ENCODE data around the gene S1PR3. TPM values are rescaled to one million over a fixed set of nuclear protein-coding genes. Genes with fewer than 3 reads are reported as not detected.

The S1PR3 gene
- total and polyA plus RNA-seq, 2 donors (not counting 3 experiments of a cell fraction or from before 2014, with no cell fraction given), result 12.5 to 25.8 TPM

GRCh38 chr9:89026876-89027275 lies 35.6 kb downstream of the S1PR3 start:
- Histone ChIP-seq H3K79me2 (ENCODE audit: control insufficient read depth, insufficient read depth, low read length) (no peaks in the 10 kb centered on the region), H3K27me3 (ENCODE audit: control insufficient read depth in 2 of 2, insufficient read depth in 2 of 2, low read length in 2 of 2) (no peaks in the 10 kb centered on the region), H4K20me1 (replicated peaks; ENCODE audit: control insufficient read depth, extremely low read depth, insufficient read depth, low read length) (no peaks in the 10 kb centered on the region), H3K36me3 (ENCODE audit: control insufficient read depth in 2 of 2, extremely low read depth in 1 of 2, insufficient read depth in 2 of 2, low read length in 2 of 2) (no peaks in the 10 kb centered on the region), H2AFZ (ENCODE audit: low read depth, low read length) (no peak overlapping the region), H3K9ac (replicated peaks; ENCODE audit: extremely low read depth, insufficient read depth, low read length) (no peak overlapping the region), H3K9me3 (replicated peaks; ENCODE audit: control insufficient read depth, insufficient read depth, low read length) (no peaks in the 10 kb centered on the region), H3K27ac (ENCODE audit: insufficient read depth, low read depth, low read length) (no peak overlapping the region), H3K9me1 (replicated peaks; ENCODE audit: control insufficient read depth, extremely low read depth, insufficient read depth, low read length) (no peaks in the 10 kb centered on the region), H3K4me1 (ENCODE audit: control insufficient read depth, extremely low read depth, insufficient read depth, low read length) (no peaks in the 10 kb centered on the region), H3K4me3 (replicated peaks in 1 of 3; ENCODE audit: insufficient read depth in 1 of 3, low read depth in 1 of 3, low read length in 3 of 3) (no peak overlapping the region), H3K4me2 (ENCODE audit: insufficient read depth, low read length) (no peak overlapping the region)
- ChIA-PET POLR2A (no interaction called here), CTCF (interaction anchor here (1.0 kb wide), 1 partner anchor 16 kb away, joined by 4 read pairs; no protein-coding TSS in a partner anchor)
- FAIRE-seq (peak; percentile 31), DNase-seq (ENCODE audit: low read depth, low spot score) (peak; percentile 35)
- dilution Hi-C loops (cut with MboI; ENCODE audit: extremely low pct_ligation_motif_present, low sequenced_read_pairs), result no loop called here
- intact Hi-C loops (cut with micrococcal nuclease), result no loop called here
- TF ChIP-seq GATA2 (IDR thresholded peaks at IDR 0.05; ENCODE audit: insufficient read depth, insufficient read length, low read depth, low read length) (no peak), MYC (IDR thresholded peaks at IDR 0.05; ENCODE audit: low read depth, low read length) (no peak)
- no TSS peak for BruUV-seq (replicated peaks)

GRCh38 chr9:89029788-89030187 lies 38.5 kb downstream of the S1PR3 start:
- no peaks in the 10 kb centered on the region for H3K9me3 ChIP-seq (replicated peaks; ENCODE audit: control insufficient read depth, insufficient read depth, low read length)
- ChIA-PET CTCF (no interaction called here), POLR2A (no interaction called here)
- no peaks in the 10 kb centered on the region for H4K20me1 ChIP-seq (replicated peaks; ENCODE audit: control insufficient read depth, extremely low read depth, insufficient read depth, low read length)
- no peaks in the 10 kb centered on the region for H3K4me1 ChIP-seq (ENCODE audit: control insufficient read depth, extremely low read depth, insufficient read depth, low read length)
- H3K4me2 ChIP-seq (ENCODE audit: insufficient read depth, low read length), result no peak overlapping the region
- dilution Hi-C loops (cut with MboI; ENCODE audit: extremely low pct_ligation_motif_present, low sequenced_read_pairs), result no loop called here
- TF ChIP-seq MYC (IDR thresholded peaks at IDR 0.05; ENCODE audit: low read depth, low read length) (no peak), JUN (IDR thresholded peaks at IDR 0.05; ENCODE audit: borderline replicate concordance, insufficient read depth, insufficient read length, low read depth) (no peak), GATA2 (IDR thresholded peaks at IDR 0.05; ENCODE audit: insufficient read depth, insufficient read length, low read depth, low read length) (no peak), POLR2AphosphoS5 (IDR thresholded peaks at IDR 0.05; ENCODE audit: insufficient read depth, low read depth, low read length) (no peak), FOS (IDR thresholded peaks at IDR 0.05; ENCODE audit: borderline replicate concordance, insufficient read depth, low read length) (no peak), EZH2 (IDR thresholded peaks at IDR 0.05; ENCODE audit: borderline replicate concordance, low read depth, low read length, severe bottlenecking) (no peak), POLR2A (IDR thresholded peaks at IDR 0.05; ENCODE audit: low read depth, low read length) (no peak), CTCF (IDR thresholded peaks at IDR 0.05; ENCODE audit: extremely low read depth in 1 of 2, insufficient read depth in 1 of 2, low read depth in 1 of 2, low read length in 2 of 2) (no peak), MAX (IDR thresholded peaks at IDR 0.05; ENCODE audit: insufficient read depth, insufficient read length) (no peak)
- H3K79me2 ChIP-seq (ENCODE audit: control insufficient read depth, insufficient read depth, low read length), result no peaks in the 10 kb centered on the region
- H3K9me1 ChIP-seq (replicated peaks; ENCODE audit: control insufficient read depth, extremely low read depth, insufficient read depth, low read length), result no peaks in the 10 kb centered on the region
- BruUV-seq (replicated peaks), result no TSS peak
- H2AFZ ChIP-seq (ENCODE audit: low read depth, low read length), result no peak overlapping the region
- FAIRE-seq (no peak), DNase-seq (ENCODE audit: low read depth, low spot score) (no peak)
- no peak overlapping the region for H3K4me3 ChIP-seq (replicated peaks in 1 of 3; ENCODE audit: insufficient read depth in 1 of 3, low read depth in 1 of 3, low read length in 3 of 3)
- H3K9ac ChIP-seq (replicated peaks; ENCODE audit: extremely low read depth, insufficient read depth, low read length), result no peak overlapping the region
- H3K27ac ChIP-seq (ENCODE audit: insufficient read depth, low read depth, low read length), result no peak overlapping the region
- no peaks in the 10 kb centered on the region for H3K36me3 ChIP-seq (ENCODE audit: control insufficient read depth in 2 of 2, extremely low read depth in 1 of 2, insufficient read depth in 2 of 2, low read length in 2 of 2)
- H3K27me3 ChIP-seq (ENCODE audit: control insufficient read depth in 2 of 2, insufficient read depth in 2 of 2, low read length in 2 of 2), result no peaks in the 10 kb centered on the region
- intact Hi-C loops (cut with micrococcal nuclease), result no loop called here

All from endothelial cell of umbilical vein (primary cell).